Breast epithelium (tissue), 4 donors: ENCODE measurements around the gene LRRC49. TPM values are rescaled to one million over a fixed set of nuclear protein-coding genes. Genes with fewer than 3 reads are reported as not detected.

Experiments
- DNase-seq, 2 donors: peaks; one replicate each; pipeline ENCODE4 v3.0.0-alpha.2; 2019; ENCODE audit warnings: low spot score in 2 of 2
- H3K27ac ChIP-seq, 2 donors: fragments of 200-600 bp; sonication (generic) in 1 of 2; one replicate each; pipeline ENCODE4 v1.5.1; 2016 to 2019; ENCODE audit warnings: mild to moderate bottlenecking in 1 of 2
- H3K27me3 ChIP-seq, 2 donors: fragments of 200-600 bp; sonication (generic) in 1 of 2; one replicate each; pipeline versions ENCODE4 v1.5.1 to v1.6.0; 2017 to 2019; ENCODE audit warnings: control low read depth in 1 of 2, mild to moderate bottlenecking in 1 of 2
- H3K36me3 ChIP-seq: fragments of 200-600 bp; one replicate; pipeline ENCODE4 v1.5.1; 2019
- H3K4me1 ChIP-seq, 2 donors: fragments of 200-600 bp; sonication (generic); one replicate each; pipeline ENCODE4 v1.5.1; 2016 to 2019; ENCODE audit warnings: control low read depth in 1 of 2
- H3K4me3 ChIP-seq, 3 donors: fragments of 200-600 bp; sonication (generic); 1 replicate in 2 of 3; 2 replicates in 1 of 3; pipeline ENCODE4 v1.5.1; 2016 to 2019; ENCODE audit warnings: mild to moderate bottlenecking in 3 of 3, moderate library complexity in 2 of 3
- H3K9me3 ChIP-seq, 2 donors: fragments of 200-600 bp; sonication (generic) in 1 of 2; one replicate each; pipeline ENCODE4 v1.5.1; 2016 to 2019; ENCODE audit warnings: control low read depth in 1 of 2
- CTCF ChIP-seq, 3 donors: fragments of 450-650 bp; IDR thresholded peaks; one replicate each; pipeline ENCODE4 v1.5.1; 2016 to 2017; ENCODE audit warnings: antibody characterized with exemption in 3 of 3, mild to moderate bottlenecking in 3 of 3, moderate library complexity in 3 of 3
- POLR2A ChIP-seq: fragments of 450-650 bp; IDR thresholded peaks from one replicate; pipeline ENCODE4 v1.6.1; 2016; ENCODE audit warnings: antibody characterized with exemption, mild to moderate bottlenecking, moderate library complexity
- POLR2AphosphoS5 ChIP-seq, 3 donors: sonication (generic); formaldehyde crosslinking; IDR thresholded peaks; one replicate each; pipeline ENCODE4 v1.6.1; 2017; ENCODE audit warnings: antibody characterized with exemption in 3 of 3
- intact Hi-C: fragments of 100-400 bp; cut with DNase I; formaldehyde crosslinking; loops from one replicate; pipeline ENCODE4 v1.15.1; 2023; ENCODE audit warnings: low total_unique reads
- total RNA-seq, 3 donors: library from RNA; depleted of rRNA; stranded (reverse); fragments of >200 nt; gene quantifications; one replicate each; pipeline ENCODE4 v1.1.0, GENCODE V29; 2016

The LRRC49 gene
- total RNA-seq, 3 donors from 2014 or later, result 6.7 to 13.3 (median 9.5) TPM

DNA sequence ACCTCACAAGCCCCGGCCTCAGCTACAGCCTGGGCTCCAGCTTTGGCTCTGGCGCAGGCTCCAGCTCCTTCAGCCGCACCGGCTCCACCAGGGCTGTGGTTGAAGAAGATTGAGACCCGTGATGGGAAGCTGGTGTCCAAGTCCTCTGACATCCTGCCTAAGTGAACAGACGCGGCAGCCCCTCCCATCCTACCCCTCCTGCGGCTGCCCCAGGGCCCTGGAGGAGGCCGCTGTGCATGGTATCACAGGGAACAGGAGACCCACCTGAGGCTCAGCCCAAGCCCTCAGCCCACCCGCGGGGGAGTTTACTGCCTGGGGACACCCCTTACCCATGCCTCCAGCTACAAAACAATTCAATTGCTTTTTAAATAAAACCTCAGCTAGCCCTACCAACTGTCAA is 32.6 kb upstream of the LRRC49 start:
- intact Hi-C loops, result no loop called here
- H3K4me1 ChIP-seq, result peaks cover 0 to 4% of the 10 kb centered on the region in 2 donors
- no peak for DNase-seq
- no peak overlapping the region for H3K27ac ChIP-seq
- H3K9me3 ChIP-seq, result no peaks in the 10 kb centered on the region
- no peak overlapping the region for H3K4me3 ChIP-seq
- TF ChIP-seq POLR2A, result no peak
- no peak for TF ChIP-seq CTCF (IDR thresholded peaks at IDR 0.05)
- no peak for TF ChIP-seq POLR2AphosphoS5 (IDR thresholded peaks at IDR 0.05)
- H3K27me3 ChIP-seq, result no peaks in the 10 kb centered on the region
- H3K36me3 ChIP-seq, result no peaks in the 10 kb centered on the region

- no peak for DNase-seq
- H3K27ac ChIP-seq, result peak overlapping the region; percentile 63 to 74
- no peaks in the 10 kb centered on the region for H3K9me3 ChIP-seq
- TF ChIP-seq POLR2A (no peak), POLR2AphosphoS5 (IDR thresholded peaks at IDR 0.05) (no peak)
- peaks cover 7 to 9% of the 10 kb centered on the region in 2 donors for H3K4me1 ChIP-seq
- intact Hi-C loops, result no loop called here
- no peaks in the 10 kb centered on the region for H3K27me3 ChIP-seq
- H3K4me3 ChIP-seq, result no peak overlapping the region
- H3K36me3 ChIP-seq, result no peaks in the 10 kb centered on the region
Observed at GRCh38 chr15:70863450-70864218, 29.0 kb upstream of the LRRC49 start.

GRCh38 chr15:70866982-70867641 is 25.5 kb upstream of the LRRC49 start:
- peaks cover 7 to 9% of the 10 kb centered on the region in 2 donors for H3K4me1 ChIP-seq
- no peaks in the 10 kb centered on the region for H3K9me3 ChIP-seq
- no peak overlapping the region for H3K4me3 ChIP-seq
- H3K36me3 ChIP-seq, result no peaks in the 10 kb centered on the region
- no peaks in the 10 kb centered on the region for H3K27me3 ChIP-seq
- TF ChIP-seq CTCF (IDR thresholded peaks at IDR 0.05) (no peak), POLR2A (no peak), POLR2AphosphoS5 (IDR thresholded peaks at IDR 0.05) (no peak)
- H3K27ac ChIP-seq, result peak overlapping the region in 1 of 2 donors; percentile 48
- DNase-seq, result no peak
- intact Hi-C loops, result no loop called here

DNA sequence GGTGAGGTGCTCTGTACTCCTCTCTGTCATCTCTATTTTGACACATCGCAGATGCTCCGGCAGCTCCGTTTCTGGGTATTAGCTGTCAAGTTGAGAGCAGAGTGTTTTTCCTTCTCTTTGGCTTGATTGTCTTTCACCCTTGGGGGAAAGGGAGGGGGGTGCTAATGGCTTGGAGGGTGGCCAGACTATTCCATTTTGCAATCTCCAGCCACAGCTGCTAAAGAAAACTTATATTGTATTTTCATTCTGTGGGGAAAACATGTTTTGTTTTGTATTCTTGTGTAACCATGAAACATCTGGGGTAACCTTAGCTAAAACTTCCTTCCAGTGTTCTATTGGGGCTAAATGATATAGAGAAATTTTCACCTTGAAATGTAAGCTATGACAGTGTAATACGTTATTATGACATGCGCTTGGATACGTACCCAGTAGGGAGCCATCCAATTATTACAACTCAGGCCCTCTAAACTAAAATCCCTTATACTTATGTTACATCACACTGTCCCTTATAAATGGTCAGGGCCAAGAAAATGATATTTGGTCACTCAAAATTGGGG is 24.6 kb upstream of the LRRC49 start:
- H3K4me1 ChIP-seq, result peaks cover 7 to 9% of the 10 kb centered on the region in 2 donors
- intact Hi-C loops, result no loop called here
- no peak for DNase-seq
- H3K27me3 ChIP-seq, result no peaks in the 10 kb centered on the region
- TF ChIP-seq CTCF (IDR thresholded peaks at IDR 0.05) (no peak), POLR2A (no peak), POLR2AphosphoS5 (IDR thresholded peaks at IDR 0.05) (peak; percentile 13 to 49 (median 41))
- no peaks in the 10 kb centered on the region for H3K9me3 ChIP-seq
- H3K36me3 ChIP-seq, result no peaks in the 10 kb centered on the region
- H3K4me3 ChIP-seq, result peak overlapping the region in 1 of 3 donors; percentile 3
- H3K27ac ChIP-seq, result peak overlapping the region; percentile 40 to 48

- no peaks in the 10 kb centered on the region for H3K36me3 ChIP-seq
- H3K27ac ChIP-seq, result peak overlapping the region in 1 of 2 donors; percentile 16
- no peak overlapping the region for H3K4me3 ChIP-seq
- H3K27me3 ChIP-seq, result no peaks in the 10 kb centered on the region
- H3K4me1 ChIP-seq, result peaks cover 3 to 9% of the 10 kb centered on the region in 2 donors
- intact Hi-C loops, result no loop called here
- DNase-seq, result no peak
- TF ChIP-seq POLR2AphosphoS5 (IDR thresholded peaks at IDR 0.05) (no peak), POLR2A (no peak), CTCF (IDR thresholded peaks at IDR 0.05) (no peak)
- H3K9me3 ChIP-seq, result no peaks in the 10 kb centered on the region
Observed at GRCh38 chr15:70869346-70869745, 23.3 kb upstream of the LRRC49 start.
